ENCODE data around the gene CD93. TPM values are rescaled to one million over a fixed set of nuclear protein-coding genes. Genes with fewer than 3 reads are reported as not detected.

The CD93 gene
- total RNA-seq, 2 experiments from 2014 or later, result 1.1 TPM

- intact Hi-C loops (cut with DNase I, micrococcal nuclease), result no loop called here
- H3K27me3 Mint-ChIP-seq, result peaks cover 63% of the 10 kb centered on the region
- CTCF ChIA-PET, result no interaction called here
Observed at GRCh38 chr20:23042270-23042669, 43.9 kb downstream of the CD93 start.

GRCh38 chr20:23039885-23040508 is 46.1 kb downstream of the CD93 start:
- Histone ChIP-seq H3K27me3 (ENCODE audit: control insufficient read depth in 1 of 2, insufficient read depth in 2 of 2, low read length in 2 of 2) (peaks cover 8 to 10% of the 10 kb centered on the region in 2 experiments), H3K9me3 (ENCODE audit: control insufficient read depth in 1 of 2, insufficient read depth in 1 of 2, low read length in 2 of 2) (peaks cover 0 to 11% of the 10 kb centered on the region in 2 experiments), H3K4me3 (ENCODE audit: low read length) (no peak overlapping the region), H3K4me1 (ENCODE audit: insufficient read depth, low read length) (no peaks in the 10 kb centered on the region), H3K36me3 (ENCODE audit: insufficient read depth, low read length) (no peaks in the 10 kb centered on the region), H3K27ac (ENCODE audit: low read depth in 1 of 2, low read length in 2 of 2) (no peak overlapping the region)
- ChIA-PET CTCF (interaction anchor here (0.6 kb wide), 1 partner anchor 465 kb away, joined by 3 read pairs; no protein-coding TSS in a partner anchor), POLR2A (no interaction called here)
- H3K27ac Mint-ChIP-seq, result no peak overlapping the region
- intact Hi-C loops (cut with DNase I, micrococcal nuclease), result no loop called here
- no peaks in the 10 kb centered on the region for H3K36me3 Mint-ChIP-seq (ENCODE audit: low read depth)
- no peaks in the 10 kb centered on the region for H3K4me1 Mint-ChIP-seq (ENCODE audit: low read depth)
- TF ChIP-seq CTCF (IDR thresholded peaks at IDR 0.05), result no peak
- no peaks in the 10 kb centered on the region for H3K9me3 Mint-ChIP-seq
- DNase-seq (no peak), ATAC-seq (ENCODE audit: poor library complexity) (no peak)
- H3K4me3 Mint-ChIP-seq, result no peak overlapping the region
- peaks cover 58% of the 10 kb centered on the region for H3K27me3 Mint-ChIP-seq

More at GRCh38 chr20:23042270-23042669, 43.9 kb downstream of the CD93 start:
- H3K36me3 ChIP-seq (ENCODE audit: insufficient read depth, low read length), result no peaks in the 10 kb centered on the region
- peaks cover 18 to 26% of the 10 kb centered on the region in 2 experiments for H3K27me3 ChIP-seq (ENCODE audit: control insufficient read depth in 1 of 2, insufficient read depth in 2 of 2, low read length in 2 of 2)
- H3K9me3 ChIP-seq (ENCODE audit: control insufficient read depth in 1 of 2, insufficient read depth in 1 of 2, low read length in 2 of 2), result no peaks in the 10 kb centered on the region
- Mint-ChIP-seq H3K4me1 (ENCODE audit: low read depth) (peaks cover 5% of the 10 kb centered on the region), H3K27ac (no peak overlapping the region), H3K36me3 (ENCODE audit: low read depth) (no peaks in the 10 kb centered on the region), H3K9me3 (no peaks in the 10 kb centered on the region), H3K4me3 (no peak overlapping the region)
- no peak for TF ChIP-seq CTCF (IDR thresholded peaks at IDR 0.05)
- no peak overlapping the region for H3K4me3 ChIP-seq (ENCODE audit: low read length)
- H3K4me1 ChIP-seq (ENCODE audit: insufficient read depth, low read length), result no peaks in the 10 kb centered on the region
- POLR2A ChIA-PET, result no interaction called here
- H3K27ac ChIP-seq (ENCODE audit: low read depth in 1 of 2, low read length in 2 of 2), result no peak overlapping the region
- no peak for DNase-seq
- no peak for ATAC-seq (ENCODE audit: poor library complexity)

DNA sequence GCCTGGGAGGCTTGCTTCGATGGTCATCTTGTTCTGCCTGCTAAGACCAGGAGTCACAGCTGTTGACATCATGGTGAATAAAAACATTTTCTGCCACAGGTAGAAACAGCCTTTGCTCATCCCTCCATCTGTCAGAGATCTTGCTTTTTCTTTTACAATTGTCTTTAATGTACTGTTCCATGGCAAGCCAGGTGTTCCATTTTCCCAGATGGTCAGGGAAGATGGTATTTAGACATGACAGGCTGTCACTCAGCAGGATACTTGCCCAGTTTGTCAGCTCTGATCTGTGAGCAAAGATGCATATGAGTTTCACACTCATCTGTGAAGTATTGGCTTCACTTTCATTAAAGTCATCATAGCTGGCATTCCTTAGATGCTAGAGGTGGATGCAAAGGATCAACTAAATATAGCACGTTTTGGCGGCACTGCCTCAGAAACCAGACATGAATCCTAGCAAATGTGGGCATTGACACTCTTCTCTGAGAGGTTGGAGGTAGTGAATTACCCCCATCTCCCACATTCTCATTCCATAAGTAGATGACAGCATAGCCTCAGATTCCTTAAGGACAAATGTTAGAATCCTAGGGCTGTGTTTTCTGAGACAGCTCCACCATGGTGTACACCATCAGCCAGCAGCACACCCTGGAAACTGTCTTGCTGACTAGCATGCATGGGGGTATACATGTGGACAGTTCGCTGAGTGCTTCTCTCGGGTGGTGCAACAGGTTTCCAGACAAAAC is 46.8 kb downstream of the CD93 start:
- Histone ChIP-seq H3K36me3 (ENCODE audit: insufficient read depth, low read length) (no peaks in the 10 kb centered on the region), H3K4me3 (ENCODE audit: low read length) (no peak overlapping the region), H3K4me1 (ENCODE audit: insufficient read depth, low read length) (no peaks in the 10 kb centered on the region), H3K9me3 (ENCODE audit: control insufficient read depth in 1 of 2, insufficient read depth in 1 of 2, low read length in 2 of 2) (peaks cover 0 to 11% of the 10 kb centered on the region in 2 experiments), H3K27ac (ENCODE audit: low read depth in 1 of 2, low read length in 2 of 2) (no peak overlapping the region), H3K27me3 (ENCODE audit: control insufficient read depth in 1 of 2, insufficient read depth in 2 of 2, low read length in 2 of 2) (peaks cover 7 to 8% of the 10 kb centered on the region in 2 experiments)
- no peak overlapping the region for H3K27ac Mint-ChIP-seq
- H3K27me3 Mint-ChIP-seq, result peaks cover 57% of the 10 kb centered on the region
- H3K4me3 Mint-ChIP-seq, result no peak overlapping the region
- no peak for TF ChIP-seq CTCF (IDR thresholded peaks at IDR 0.05)
- ChIA-PET POLR2A (no interaction called here), CTCF (interaction anchor here (0.6 kb wide), 1 partner anchor 465 kb away, joined by 3 read pairs; no protein-coding TSS in a partner anchor)
- H3K4me1 Mint-ChIP-seq (ENCODE audit: low read depth), result no peaks in the 10 kb centered on the region
- H3K9me3 Mint-ChIP-seq, result no peaks in the 10 kb centered on the region
- intact Hi-C loops (cut with DNase I, micrococcal nuclease), result no loop called here
- ATAC-seq (ENCODE audit: poor library complexity) (no peak), DNase-seq (no peak)
- H3K36me3 Mint-ChIP-seq (ENCODE audit: low read depth), result no peaks in the 10 kb centered on the region

All from CD4-positive, alpha-beta T cell (primary cell).